ENCODE data around the gene RALGAPA2.

The RALGAPA2 gene

DNA sequence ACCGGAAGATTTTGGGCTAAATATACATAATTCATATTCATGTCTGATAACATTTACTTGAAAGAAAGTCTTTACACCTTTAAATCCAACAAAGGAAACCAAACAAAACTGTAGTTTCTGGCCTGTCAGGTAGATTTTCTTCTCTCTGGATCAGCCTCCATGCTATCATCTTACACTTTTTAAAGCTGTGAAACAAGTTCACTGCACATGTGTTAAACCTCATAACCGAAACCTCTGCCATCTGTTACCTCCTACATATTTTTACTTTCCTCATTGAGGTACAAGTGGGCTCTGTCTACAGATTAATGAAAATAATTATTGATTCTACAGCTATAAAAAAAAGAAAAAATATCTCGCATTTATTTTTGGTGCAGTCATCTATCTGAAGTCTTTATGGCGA, 149.9 kb downstream of the RALGAPA2 start:
- TF ChIP-seq, protein P1, sequence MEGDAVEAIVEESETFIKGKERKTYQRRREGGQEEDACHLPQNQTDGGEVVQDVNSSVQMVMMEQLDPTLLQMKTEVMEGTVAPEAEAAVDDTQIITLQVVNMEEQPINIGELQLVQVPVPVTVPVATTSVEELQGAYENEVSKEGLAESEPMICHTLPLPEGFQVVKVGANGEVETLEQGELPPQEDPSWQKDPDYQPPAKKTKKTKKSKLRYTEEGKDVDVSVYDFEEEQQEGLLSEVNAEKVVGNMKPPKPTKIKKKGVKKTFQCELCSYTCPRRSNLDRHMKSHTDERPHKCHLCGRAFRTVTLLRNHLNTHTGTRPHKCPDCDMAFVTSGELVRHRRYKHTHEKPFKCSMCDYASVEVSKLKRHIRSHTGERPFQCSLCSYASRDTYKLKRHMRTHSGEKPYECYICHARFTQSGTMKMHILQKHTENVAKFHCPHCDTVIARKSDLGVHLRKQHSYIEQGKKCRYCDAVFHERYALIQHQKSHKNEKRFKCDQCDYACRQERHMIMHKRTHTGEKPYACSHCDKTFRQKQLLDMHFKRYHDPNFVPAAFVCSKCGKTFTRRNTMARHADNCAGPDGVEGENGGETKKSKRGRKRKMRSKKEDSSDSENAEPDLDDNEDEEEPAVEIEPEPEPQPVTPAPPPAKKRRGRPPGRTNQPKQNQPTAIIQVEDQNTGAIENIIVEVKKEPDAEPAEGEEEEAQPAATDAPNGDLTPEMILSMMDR (IDR thresholded peaks at IDR 0.05; ENCODE audit: borderline replicate concordance, control extremely low read depth, extremely low read depth, insufficient read depth, missing control alignments), result no peak
- DNase-seq (ENCODE audit: low spot score), result no peak
- in situ Hi-C loops (cut with MboI; ENCODE audit: low sequenced_read_pairs, unreplicated experiment), result loop anchor here (10.0 to 25.0 kb wide), 2 partner anchors 198 to 475 kb away; partner anchors contain the start of gene INSM1

DNA sequence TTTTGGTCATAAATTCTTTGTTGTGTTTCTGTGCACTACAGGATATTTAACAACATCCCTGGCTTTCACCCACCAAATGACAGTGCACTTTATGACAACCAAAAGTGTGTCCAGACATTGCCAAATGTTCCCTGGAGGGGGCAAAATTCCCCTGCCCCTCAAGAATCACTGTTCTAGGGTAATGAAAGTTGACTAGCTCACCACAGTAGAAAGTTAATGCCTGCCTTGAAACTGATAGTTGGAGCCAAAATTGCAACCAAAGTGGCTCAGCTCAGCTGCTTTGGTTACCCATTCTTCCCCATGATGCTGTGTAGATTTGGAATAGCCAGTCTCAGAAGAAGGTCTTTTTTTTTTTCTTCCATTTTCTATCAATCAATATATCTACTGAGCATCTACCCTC, 150.6 kb downstream of the RALGAPA2 start:
- in situ Hi-C loops (cut with MboI; ENCODE audit: low sequenced_read_pairs, unreplicated experiment), result loop anchor here (10.0 to 25.0 kb wide), 2 partner anchors 197 to 475 kb away; partner anchors contain the start of gene INSM1
- TF ChIP-seq, protein P1 (IDR thresholded peaks at IDR 0.05; ENCODE audit: borderline replicate concordance, control extremely low read depth, extremely low read depth, insufficient read depth, missing control alignments), result no peak

GRCh38 chr20:20561172-20561571, 151.3 kb downstream of the RALGAPA2 start:
- DNase-seq (ENCODE audit: low spot score), result no peak
- in situ Hi-C loops (cut with MboI; ENCODE audit: low sequenced_read_pairs, unreplicated experiment), result loop anchor here (10.0 to 25.0 kb wide), 2 partner anchors 196 to 474 kb away; partner anchors contain the start of gene INSM1
- TF ChIP-seq, protein P1 (IDR thresholded peaks at IDR 0.05; ENCODE audit: borderline replicate concordance, control extremely low read depth, extremely low read depth, insufficient read depth, missing control alignments), result no peak

More for the DNA sequence above, 150.6 kb downstream of the RALGAPA2 start:
- no peak for DNase-seq (ENCODE audit: low spot score)

DNA sequence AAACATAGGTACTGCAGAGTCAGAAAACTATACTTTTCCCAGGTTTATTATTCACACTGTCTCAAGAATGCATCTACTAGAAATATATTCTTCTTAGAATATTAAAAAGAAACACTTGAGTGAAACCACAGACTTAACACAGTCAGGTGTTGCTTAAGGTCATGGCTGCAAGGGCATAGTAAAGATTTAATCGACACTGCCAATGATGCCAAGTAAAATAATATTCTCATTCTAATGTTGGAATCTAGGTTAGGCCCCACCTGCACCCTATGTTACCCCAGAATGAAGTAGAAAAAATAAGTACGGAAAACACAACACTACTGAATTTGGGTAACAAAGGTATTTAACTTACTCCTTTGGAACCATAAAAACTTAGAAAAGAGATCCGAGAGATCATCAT, 155.0 kb downstream of the RALGAPA2 start:
- in situ Hi-C loops (cut with MboI; ENCODE audit: low sequenced_read_pairs, unreplicated experiment), result loop anchor here (25.0 kb wide), 1 partner anchor 470 kb away; no protein-coding TSS in a partner anchor
- TF ChIP-seq, protein P1 (IDR thresholded peaks at IDR 0.05; ENCODE audit: borderline replicate concordance, control extremely low read depth, extremely low read depth, insufficient read depth, missing control alignments), result no peak
- no peak for DNase-seq (ENCODE audit: low spot score)

GRCh38 chr20:20555838-20556237, 156.6 kb downstream of the RALGAPA2 start:
- DNase-seq (ENCODE audit: low spot score), result no peak
- TF ChIP-seq, protein P1 (IDR thresholded peaks at IDR 0.05; ENCODE audit: borderline replicate concordance, control extremely low read depth, extremely low read depth, insufficient read depth, missing control alignments), result no peak
- in situ Hi-C loops (cut with MboI; ENCODE audit: low sequenced_read_pairs, unreplicated experiment), result loop anchor here (25.0 kb wide), 1 partner anchor 469 kb away; no protein-coding TSS in a partner anchor

- TF ChIP-seq, protein P1 (IDR thresholded peaks at IDR 0.05; ENCODE audit: borderline replicate concordance, control extremely low read depth, extremely low read depth, insufficient read depth, missing control alignments), result no peak
- no peak for DNase-seq (ENCODE audit: low spot score)
- in situ Hi-C loops (cut with MboI; ENCODE audit: low sequenced_read_pairs, unreplicated experiment), result loop anchor here (25.0 kb wide), 1 partner anchor 468 kb away; no protein-coding TSS in a partner anchor
These were observed 157.5 kb downstream of the RALGAPA2 start for GRCh38 chr20:20554951-20555350.
